ENCODE results near the gene PARP15. TPM values are rescaled to one million over a fixed set of nuclear protein-coding genes. Genes with fewer than 3 reads are reported as not detected.

Gene PARP15
- total RNA-seq, 1 donor from 2014 or later: 0.29 TPM

DNA sequence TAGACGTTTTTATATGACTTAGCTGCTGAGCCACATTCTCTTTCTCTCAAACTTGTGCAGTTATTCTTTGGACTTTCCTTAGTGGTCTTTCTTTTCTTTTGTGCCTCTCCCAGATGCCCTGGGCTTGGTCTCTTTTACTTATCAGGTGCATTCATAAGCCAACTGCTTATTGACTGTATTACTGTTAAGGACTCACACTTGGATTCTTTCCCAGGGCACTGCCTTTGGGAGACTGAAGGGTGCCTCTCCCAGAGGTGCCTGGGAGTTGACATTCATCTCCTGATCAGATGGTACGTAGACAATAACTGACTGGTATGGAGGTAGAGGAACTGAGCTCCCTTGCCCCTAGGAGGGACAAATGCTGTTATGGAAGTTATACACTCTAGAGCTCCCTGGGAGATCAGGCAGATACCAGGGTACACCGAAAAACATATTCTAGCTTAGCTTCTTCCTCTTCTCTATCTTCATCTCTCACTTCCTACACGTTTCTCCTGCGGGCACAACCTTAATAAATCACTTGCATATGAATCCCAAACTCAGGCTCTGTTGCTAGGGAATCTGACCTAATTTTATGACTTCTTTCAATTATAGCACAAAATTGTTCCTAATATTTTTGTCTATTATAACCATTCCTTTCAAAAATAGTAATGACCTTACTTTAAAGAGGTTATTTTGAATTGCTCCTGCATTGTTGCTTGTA, 24.7 kb downstream of the PARP15 start:
- no peaks in the 10 kb centered on the region for H3K9me3 Mint-ChIP-seq (ENCODE audit: unreplicated experiment)
- no peaks in the 10 kb centered on the region for H3K27me3 Mint-ChIP-seq (ENCODE audit: unreplicated experiment)
- H3K36me3 Mint-ChIP-seq (ENCODE audit: unreplicated experiment): no peaks in the 10 kb centered on the region
- no peak overlapping the region for H3K4me3 Mint-ChIP-seq (ENCODE audit: unreplicated experiment)
- no peak overlapping the region for H3K27ac Mint-ChIP-seq (ENCODE audit: unreplicated experiment)
- H3K4me1 Mint-ChIP-seq (ENCODE audit: low read depth, unreplicated experiment): no peaks in the 10 kb centered on the region
- no peak for TF ChIP-seq CTCF (IDR thresholded peaks at IDR 0.05; ENCODE audit: partially characterized antibody, unreplicated experiment)
- DNase-seq: no peak

GRCh38 chr3:122603056-122603455, 25.6 kb downstream of the PARP15 start:
- DNase-seq: no peak
- Mint-ChIP-seq H3K36me3 (ENCODE audit: unreplicated experiment) (no peaks in the 10 kb centered on the region), H3K27me3 (ENCODE audit: unreplicated experiment) (peaks cover 1% of the 10 kb centered on the region), H3K4me1 (ENCODE audit: low read depth, unreplicated experiment) (no peaks in the 10 kb centered on the region), H3K4me3 (ENCODE audit: unreplicated experiment) (no peak overlapping the region), H3K9me3 (ENCODE audit: unreplicated experiment) (no peaks in the 10 kb centered on the region), H3K27ac (ENCODE audit: unreplicated experiment) (no peak overlapping the region)
- TF ChIP-seq CTCF (IDR thresholded peaks at IDR 0.05; ENCODE audit: partially characterized antibody, unreplicated experiment): no peak

DNA sequence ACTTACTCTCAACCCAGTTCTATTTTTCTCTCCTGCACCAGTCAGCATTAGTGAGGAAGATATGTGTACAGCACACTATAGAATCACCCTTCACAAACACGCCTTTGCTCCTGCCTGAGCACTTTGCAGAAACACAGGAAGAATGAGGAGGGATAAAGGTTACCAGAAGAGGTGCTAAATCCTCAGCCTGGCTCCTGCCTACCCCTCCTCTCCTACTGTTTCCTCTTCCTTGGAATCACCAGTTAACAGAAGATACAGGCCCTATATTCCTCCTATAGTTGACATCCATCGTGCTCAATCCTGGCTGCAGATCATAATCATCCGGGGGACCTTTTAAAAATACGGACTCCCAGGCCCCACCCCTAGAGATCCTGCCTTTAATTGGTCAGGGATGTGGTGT, 28.9 kb downstream of the PARP15 start:
- Mint-ChIP-seq H3K36me3 (ENCODE audit: unreplicated experiment) (no peaks in the 10 kb centered on the region), H3K4me1 (ENCODE audit: low read depth, unreplicated experiment) (no peaks in the 10 kb centered on the region), H3K27ac (ENCODE audit: unreplicated experiment) (no peak overlapping the region), H3K27me3 (ENCODE audit: unreplicated experiment) (peaks cover 1% of the 10 kb centered on the region), H3K4me3 (ENCODE audit: unreplicated experiment) (no peak overlapping the region), H3K9me3 (ENCODE audit: unreplicated experiment) (no peaks in the 10 kb centered on the region)
- DNase-seq: no peak
- TF ChIP-seq CTCF (IDR thresholded peaks at IDR 0.05; ENCODE audit: partially characterized antibody, unreplicated experiment): no peak

DNA sequence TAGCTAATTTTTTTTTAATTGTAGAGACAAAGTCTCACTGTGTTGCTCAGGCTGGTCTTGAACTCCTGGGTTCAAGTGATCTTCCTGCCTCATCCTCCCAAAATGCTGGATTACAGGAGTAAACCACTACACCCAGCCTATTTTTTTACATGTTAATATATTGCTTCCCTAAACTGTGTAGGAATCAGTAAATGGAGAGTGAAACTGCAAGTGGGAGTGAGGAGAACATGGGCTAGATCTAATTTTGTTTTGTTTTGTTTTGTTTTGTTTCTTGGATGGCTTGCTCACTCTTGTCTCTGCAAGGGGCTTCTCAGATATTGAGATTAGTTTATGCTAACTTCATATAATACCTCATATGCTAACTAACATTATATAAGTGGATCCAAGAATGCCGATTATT, 31.5 kb downstream of the PARP15 start:
- Mint-ChIP-seq H3K27me3 (ENCODE audit: unreplicated experiment) (peaks cover 1% of the 10 kb centered on the region), H3K36me3 (ENCODE audit: unreplicated experiment) (no peaks in the 10 kb centered on the region), H3K9me3 (ENCODE audit: unreplicated experiment) (no peaks in the 10 kb centered on the region), H3K4me1 (ENCODE audit: low read depth, unreplicated experiment) (no peaks in the 10 kb centered on the region), H3K4me3 (ENCODE audit: unreplicated experiment) (no peak overlapping the region), H3K27ac (ENCODE audit: unreplicated experiment) (no peak overlapping the region)
- DNase-seq: no peak
- no peak for TF ChIP-seq CTCF (IDR thresholded peaks at IDR 0.05; ENCODE audit: partially characterized antibody, unreplicated experiment)

DNA sequence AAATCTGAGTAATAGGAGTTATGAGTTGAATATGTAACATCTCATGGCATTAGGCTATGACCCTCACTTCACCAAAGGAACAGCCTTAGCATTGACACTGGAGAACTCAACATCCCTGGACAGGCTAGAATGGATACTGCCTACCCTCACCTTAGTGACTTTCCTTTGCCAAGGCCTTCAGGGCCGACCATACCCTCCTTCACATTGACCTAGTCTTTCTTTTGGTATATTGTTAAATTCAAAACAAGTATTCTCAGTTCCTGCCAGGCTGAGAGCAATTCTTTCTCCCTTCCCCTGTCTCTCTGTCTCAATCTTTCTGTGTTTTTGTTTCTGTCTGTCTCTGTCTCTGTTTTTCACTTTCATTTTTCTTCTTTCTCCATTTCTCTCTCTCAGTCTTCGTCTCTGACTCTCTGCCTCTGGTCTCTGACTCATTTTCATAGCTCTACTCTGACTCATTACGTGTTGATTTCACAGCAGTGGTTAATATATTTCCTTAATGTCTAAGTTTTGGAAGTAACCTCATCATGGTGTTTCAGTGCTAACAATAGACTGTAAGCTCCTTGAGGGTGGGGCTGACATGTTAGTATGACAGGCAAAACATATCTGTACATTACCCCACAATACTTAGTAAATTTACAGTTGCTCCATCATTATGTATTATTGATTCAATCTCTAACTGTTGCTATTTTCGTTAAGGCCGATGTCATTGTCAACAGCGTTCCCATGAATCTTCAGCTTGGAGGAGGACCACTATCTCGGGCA, 32.5 kb downstream of the PARP15 start:
- Mint-ChIP-seq H3K4me1 (ENCODE audit: low read depth, unreplicated experiment) (no peaks in the 10 kb centered on the region), H3K27ac (ENCODE audit: unreplicated experiment) (no peak overlapping the region), H3K36me3 (ENCODE audit: unreplicated experiment) (no peaks in the 10 kb centered on the region), H3K4me3 (ENCODE audit: unreplicated experiment) (no peak overlapping the region), H3K27me3 (ENCODE audit: unreplicated experiment) (peaks cover 1% of the 10 kb centered on the region), H3K9me3 (ENCODE audit: unreplicated experiment) (no peaks in the 10 kb centered on the region)
- no peak for TF ChIP-seq CTCF (IDR thresholded peaks at IDR 0.05; ENCODE audit: partially characterized antibody, unreplicated experiment)
- DNase-seq: no peak
